Caco-2 (cell line): ENCODE measurements around the gene ETV6. TPM values are rescaled to one million over a fixed set of nuclear protein-coding genes. Genes with fewer than 3 reads are reported as not detected.

Experiments used
- BruUV-seq: library from RNA; stranded (reverse); fragments of 400-500 nt; replicated peaks from 2 replicates; lab custom pipeline; 2021; lab: Mats Ljungman, UMichigan
- CTCF ChIA-PET: fragments of 300-600 bp; sonication (Branson Sonifier 250); formaldehyde crosslinking; loops from one replicate; lab custom pipeline; 2022; ENCODE audit warnings: antibody characterized with exemption; lab: Charles Lee
- POLR2A ChIA-PET: fragments of 300-600 bp; sonication (Branson Sonifier 250); formaldehyde crosslinking; loops from one replicate; lab custom pipeline; 2022; ENCODE audit warnings: antibody characterized with exemption; lab: Charles Lee
- DNase-seq, 2 experiments: peaks; one replicate each; pipeline versions ENCODE4 v3.0.0 to v3.0.0-alpha.2; 2020 to 2022
- H3K27me3 ChIP-seq: replicated peaks from 2 replicates; pipeline ENCODE4 v1.6.0; 2011; ENCODE audit warnings: low read length; ENCODE audit not compliant: control insufficient read depth, insufficient read depth
- H3K36me3 ChIP-seq: 2 replicates; pipeline ENCODE4 v1.5.1; 2011; ENCODE audit warnings: low read length; ENCODE audit not compliant: control insufficient read depth, insufficient read depth
- H3K4me1 ChIP-seq: fragments of 250-450 bp; sonication (Bioruptor Pico); 2 replicates; pipeline ENCODE4 v1.5.1; 2020; ENCODE audit warnings: mild to moderate bottlenecking
- H3K4me3 ChIP-seq: 2 replicates; pipeline ENCODE4 v1.5.1; 2011; ENCODE audit warnings: low read depth, mild to moderate bottlenecking, control low read depth, low read length
- H3K9me3 ChIP-seq: fragments of 250-450 bp; sonication (Bioruptor Pico); 2 replicates; pipeline ENCODE4 v1.5.1; 2020; ENCODE audit warnings: mild to moderate bottlenecking, moderate library complexity
- H3K27ac Mint-ChIP-seq: one replicate; pipeline ENCODE4 v1.8.0; 2022; ENCODE audit warnings: mixed read lengths; ENCODE audit not compliant: unreplicated experiment
- H3K27me3 Mint-ChIP-seq: one replicate; pipeline ENCODE4 v1.8.0; 2022; ENCODE audit warnings: mixed read lengths; ENCODE audit not compliant: insufficient read depth, unreplicated experiment
- H3K36me3 Mint-ChIP-seq: one replicate; pipeline ENCODE4 v1.8.0; 2022; ENCODE audit warnings: mild to moderate bottlenecking, mixed read lengths; ENCODE audit not compliant: insufficient read depth, unreplicated experiment
- H3K4me1 Mint-ChIP-seq: one replicate; pipeline ENCODE4 v1.8.0; 2022; ENCODE audit warnings: low read depth, mixed read lengths; ENCODE audit not compliant: unreplicated experiment
- H3K4me3 Mint-ChIP-seq: one replicate; pipeline ENCODE4 v1.8.0; 2022; ENCODE audit warnings: mild to moderate bottlenecking, moderate library complexity, mixed read lengths; ENCODE audit not compliant: unreplicated experiment
- H3K9me3 Mint-ChIP-seq: one replicate; pipeline ENCODE4 v1.8.0; 2022; ENCODE audit warnings: mixed read lengths; ENCODE audit not compliant: unreplicated experiment
- intact Hi-C: fragments of 100-400 bp; cut with micrococcal nuclease; formaldehyde crosslinking; loops from one replicate; pipeline ENCODE4 v1.10.0; 2022; ENCODE audit not compliant: unreplicated experiment
- total RNA-seq: library from RNA; stranded (reverse); gene quantifications from 2 replicates; pipeline ENCODE4 v1.2.3, GENCODE V29; 2022
- TF ChIP-seq, protein P1 (sequence below), 2 experiments: fragments of 200-600 bp in 1 of 2; IDR thresholded peaks; 1 replicate in 1 of 2; 2 replicates in 1 of 2; pipeline versions ENCODE4 v1.5.1 to v1.8.0; 2011 to 2022; ENCODE audit warnings: antibody characterized with exemption in 1 of 2, control low read depth in 1 of 2, inconsistent platforms in 1 of 2, low read depth in 1 of 2, low read length in 1 of 2, mild to moderate bottlenecking in 1 of 2, moderate library complexity in 1 of 2; ENCODE audit not compliant: insufficient read depth in 1 of 2, severe bottlenecking in 1 of 2, unreplicated experiment in 1 of 2

Gene ETV6
- total RNA-seq, 1 experiment from 2014 or later = 15.6 TPM

DNA sequence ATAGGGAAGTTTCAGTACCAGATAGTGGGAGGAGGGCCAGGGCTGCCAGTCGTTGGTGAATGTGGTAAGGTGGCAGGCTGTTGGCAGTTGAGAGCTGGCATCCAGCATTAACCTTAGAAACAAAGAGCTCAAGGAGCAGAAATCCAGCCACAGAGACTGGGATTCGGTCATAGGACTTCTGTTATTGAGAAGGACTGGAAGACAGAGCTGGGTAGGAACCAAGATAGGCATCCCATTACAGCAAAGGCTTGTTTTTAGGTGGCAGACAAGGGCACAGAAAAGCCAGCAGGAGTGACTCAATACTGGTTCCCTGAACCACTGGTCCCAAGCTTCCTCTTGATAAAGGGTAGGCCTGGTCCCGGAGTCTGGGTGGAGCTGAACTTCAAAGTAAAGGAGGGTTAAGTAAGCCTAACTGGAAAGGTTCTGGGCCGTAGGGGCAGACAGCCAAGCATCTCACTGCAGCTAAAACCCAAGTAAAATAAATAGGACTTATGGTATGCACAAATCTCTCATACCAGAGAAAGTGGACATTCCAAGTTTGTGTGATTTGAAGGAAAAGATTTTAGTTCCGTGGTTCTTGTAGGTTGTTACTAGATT, 147.9 kb downstream of the ETV6 start:
- Histone ChIP-seq H3K27me3 (no peaks in the 10 kb centered on the region), H3K4me3 (no peak overlapping the region), H3K4me1 (peaks cover 50% of the 10 kb centered on the region), H3K36me3 (no peaks in the 10 kb centered on the region), H3K9me3 (peaks cover 7% of the 10 kb centered on the region)
- peak overlapping the region; percentile 83 for H3K27ac Mint-ChIP-seq
- CTCF ChIA-PET = interaction anchor here (0.9 kb wide), 1 partner anchor 63 kb away, joined by 3 read pairs; no protein-coding TSS in a partner anchor
- intact Hi-C loops = loop anchor here (1.0 to 10.0 kb wide), 4 partner anchors 25 to 237 kb away; no protein-coding TSS in a partner anchor
- no peaks in the 10 kb centered on the region for H3K36me3 Mint-ChIP-seq
- TF ChIP-seq, protein P1, sequence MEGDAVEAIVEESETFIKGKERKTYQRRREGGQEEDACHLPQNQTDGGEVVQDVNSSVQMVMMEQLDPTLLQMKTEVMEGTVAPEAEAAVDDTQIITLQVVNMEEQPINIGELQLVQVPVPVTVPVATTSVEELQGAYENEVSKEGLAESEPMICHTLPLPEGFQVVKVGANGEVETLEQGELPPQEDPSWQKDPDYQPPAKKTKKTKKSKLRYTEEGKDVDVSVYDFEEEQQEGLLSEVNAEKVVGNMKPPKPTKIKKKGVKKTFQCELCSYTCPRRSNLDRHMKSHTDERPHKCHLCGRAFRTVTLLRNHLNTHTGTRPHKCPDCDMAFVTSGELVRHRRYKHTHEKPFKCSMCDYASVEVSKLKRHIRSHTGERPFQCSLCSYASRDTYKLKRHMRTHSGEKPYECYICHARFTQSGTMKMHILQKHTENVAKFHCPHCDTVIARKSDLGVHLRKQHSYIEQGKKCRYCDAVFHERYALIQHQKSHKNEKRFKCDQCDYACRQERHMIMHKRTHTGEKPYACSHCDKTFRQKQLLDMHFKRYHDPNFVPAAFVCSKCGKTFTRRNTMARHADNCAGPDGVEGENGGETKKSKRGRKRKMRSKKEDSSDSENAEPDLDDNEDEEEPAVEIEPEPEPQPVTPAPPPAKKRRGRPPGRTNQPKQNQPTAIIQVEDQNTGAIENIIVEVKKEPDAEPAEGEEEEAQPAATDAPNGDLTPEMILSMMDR (IDR thresholded peaks at IDR 0.05; ENCODE audit: insufficient read depth in 1 of 2, low read depth in 1 of 2, low read length in 1 of 2, severe bottlenecking in 1 of 2, unreplicated experiment in 1 of 2) = no peak
- peaks cover 53% of the 10 kb centered on the region for H3K4me1 Mint-ChIP-seq
- POLR2A ChIA-PET = no interaction called here
- no peak overlapping the region for H3K4me3 Mint-ChIP-seq
- H3K27me3 Mint-ChIP-seq = no peaks in the 10 kb centered on the region
- H3K9me3 Mint-ChIP-seq = peaks cover 16% of the 10 kb centered on the region
- no TSS peak for BruUV-seq
- DNase-seq = peak; percentile 37 to 56

DNA sequence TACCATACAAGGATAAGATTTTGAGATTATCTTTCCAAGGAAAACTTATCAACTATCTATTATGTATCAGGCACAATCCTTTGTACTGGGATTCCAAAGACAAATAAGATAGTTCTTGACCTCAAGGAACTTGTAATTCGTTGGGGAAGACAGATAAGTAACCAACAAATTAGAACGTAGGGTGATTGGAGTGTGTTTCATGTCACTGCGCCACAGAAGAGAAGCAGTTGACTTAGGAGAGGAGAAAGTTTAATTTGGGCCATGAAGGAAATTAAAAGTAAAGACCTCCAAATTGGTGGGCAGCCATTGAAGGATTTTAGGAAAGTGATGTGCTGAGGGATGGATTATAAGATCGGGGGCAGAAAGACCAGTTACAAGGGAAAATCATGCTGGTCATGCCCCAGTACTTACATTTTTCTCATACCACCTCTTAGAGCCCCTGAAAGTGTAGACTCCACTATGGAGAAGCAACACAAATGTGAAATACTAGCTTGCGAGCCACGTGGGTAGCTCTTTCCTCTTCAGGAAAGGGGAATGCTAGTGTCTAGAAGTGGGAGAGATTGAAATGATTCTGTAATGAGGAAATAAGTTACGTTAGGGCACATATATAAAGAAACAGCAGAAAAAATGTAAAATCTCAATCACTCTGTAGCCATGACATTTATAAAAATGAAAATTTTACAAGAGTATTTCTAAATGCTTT, 148.7 kb downstream of the ETV6 start:
- H3K27me3 Mint-ChIP-seq = no peaks in the 10 kb centered on the region
- peaks cover 53% of the 10 kb centered on the region for H3K4me1 Mint-ChIP-seq
- peak overlapping the region; percentile 8 for H3K27ac Mint-ChIP-seq
- no peak for DNase-seq
- peaks cover 7% of the 10 kb centered on the region for H3K9me3 ChIP-seq
- H3K4me1 ChIP-seq = peaks cover 50% of the 10 kb centered on the region
- TF ChIP-seq, protein P1 (IDR thresholded peaks at IDR 0.05; ENCODE audit: insufficient read depth in 1 of 2, low read depth in 1 of 2, low read length in 1 of 2, severe bottlenecking in 1 of 2, unreplicated experiment in 1 of 2) = no peak
- H3K4me3 Mint-ChIP-seq = no peak overlapping the region
- H3K36me3 ChIP-seq = no peaks in the 10 kb centered on the region
- peaks cover 16% of the 10 kb centered on the region for H3K9me3 Mint-ChIP-seq
- BruUV-seq = no TSS peak
- ChIA-PET CTCF (no interaction called here), POLR2A (no interaction called here)
- intact Hi-C loops = loop anchor here (5.0 to 10.0 kb wide), 2 partner anchors 216 to 237 kb away; no protein-coding TSS in a partner anchor
- no peaks in the 10 kb centered on the region for H3K36me3 Mint-ChIP-seq
- H3K27me3 ChIP-seq = no peaks in the 10 kb centered on the region
- no peak overlapping the region for H3K4me3 ChIP-seq

- no peaks in the 10 kb centered on the region for H3K36me3 ChIP-seq
- TF ChIP-seq, protein P1 (IDR thresholded peaks at IDR 0.05; ENCODE audit: insufficient read depth in 1 of 2, low read depth in 1 of 2, low read length in 1 of 2, severe bottlenecking in 1 of 2, unreplicated experiment in 1 of 2) = no peak
- H3K4me3 ChIP-seq = no peak overlapping the region
- Mint-ChIP-seq H3K4me1 (peaks cover 46% of the 10 kb centered on the region), H3K27me3 (no peaks in the 10 kb centered on the region), H3K27ac (no peak overlapping the region), H3K9me3 (peaks cover 16% of the 10 kb centered on the region), H3K36me3 (no peaks in the 10 kb centered on the region), H3K4me3 (no peak overlapping the region)
- CTCF ChIA-PET = no interaction called here
- peaks cover 7% of the 10 kb centered on the region for H3K9me3 ChIP-seq
- BruUV-seq = no TSS peak
- intact Hi-C loops = loop anchor here (5.0 to 10.0 kb wide), 2 partner anchors 217 to 236 kb away; no protein-coding TSS in a partner anchor
- peaks cover 47% of the 10 kb centered on the region for H3K4me1 ChIP-seq
- no peak for DNase-seq
- POLR2A ChIA-PET = no interaction called here
- no peaks in the 10 kb centered on the region for H3K27me3 ChIP-seq
Measured at GRCh38 chr12:11798856-11799501, 149.5 kb downstream of the ETV6 start.
